Occipital lobe (tissue), 2 donors: ENCODE results near the gene MRPL54. TPM values are rescaled to one million over a fixed set of nuclear protein-coding genes. Genes with fewer than 3 reads are reported as not detected.

ENCODE experiments used
- DNase-seq: peaks from one replicate; lab custom pipeline; 2025; lab: John Stamatoyannopoulos, UW
- total RNA-seq: library from RNA; depleted of rRNA; stranded (reverse); fragments of >200 nt; gene quantifications from one replicate; pipeline ENCODE4 v1.2.3, GENCODE V29; 2014

The MRPL54 gene
- 16.8 TPM for total RNA-seq

DNA sequence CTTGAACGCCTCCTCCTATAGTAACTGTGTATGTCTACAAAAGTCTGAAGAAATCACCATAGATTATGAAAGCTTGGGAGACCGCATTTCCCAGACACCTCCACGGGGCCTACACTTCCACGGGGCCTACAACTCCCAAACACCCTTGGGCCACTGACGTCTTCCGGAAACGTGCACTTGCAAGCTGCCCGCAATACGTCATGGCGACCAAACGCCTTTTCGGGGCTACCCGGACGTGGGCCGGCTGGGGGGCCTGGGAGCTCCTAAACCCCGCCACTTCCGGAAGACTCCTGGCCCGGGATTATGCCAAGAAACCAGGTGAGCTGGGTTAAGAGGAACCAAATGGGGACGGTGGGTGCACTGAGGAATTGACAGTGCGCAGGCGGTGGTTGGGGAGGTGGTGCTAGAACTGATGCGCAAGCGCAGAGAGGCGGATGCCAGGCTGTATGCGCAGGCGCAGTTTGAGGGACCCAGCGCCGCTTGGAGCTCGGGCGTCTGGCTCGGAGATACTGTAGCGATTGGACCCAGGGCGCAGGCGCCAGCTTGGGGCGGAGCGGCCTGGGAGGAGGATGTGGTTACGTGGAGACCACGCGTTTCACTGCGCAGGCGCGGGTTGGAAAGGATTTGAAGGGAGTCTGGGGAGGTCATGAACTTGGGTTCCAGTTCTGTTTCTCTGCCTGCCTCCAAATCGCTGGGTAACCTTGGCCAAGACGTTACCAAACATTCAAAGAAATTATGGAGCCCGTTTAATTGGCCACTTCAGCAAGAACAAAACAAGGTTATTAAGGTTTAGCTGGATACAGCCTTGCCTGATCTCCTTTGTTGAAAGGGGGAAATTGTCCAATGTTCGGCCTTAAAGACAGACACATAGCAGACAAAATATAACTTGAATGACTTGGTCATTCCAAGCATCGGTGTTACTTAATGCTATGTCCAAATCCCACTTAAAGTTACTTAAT lies at the start of gene MRPL54:
TSS of gene MRPL54 (plus strand) at position 182 of the 959 bp plus-strand sequence. CDS start at position 201, 19 bp downstream.
- DNase-seq: peak; percentile 96

DNA sequence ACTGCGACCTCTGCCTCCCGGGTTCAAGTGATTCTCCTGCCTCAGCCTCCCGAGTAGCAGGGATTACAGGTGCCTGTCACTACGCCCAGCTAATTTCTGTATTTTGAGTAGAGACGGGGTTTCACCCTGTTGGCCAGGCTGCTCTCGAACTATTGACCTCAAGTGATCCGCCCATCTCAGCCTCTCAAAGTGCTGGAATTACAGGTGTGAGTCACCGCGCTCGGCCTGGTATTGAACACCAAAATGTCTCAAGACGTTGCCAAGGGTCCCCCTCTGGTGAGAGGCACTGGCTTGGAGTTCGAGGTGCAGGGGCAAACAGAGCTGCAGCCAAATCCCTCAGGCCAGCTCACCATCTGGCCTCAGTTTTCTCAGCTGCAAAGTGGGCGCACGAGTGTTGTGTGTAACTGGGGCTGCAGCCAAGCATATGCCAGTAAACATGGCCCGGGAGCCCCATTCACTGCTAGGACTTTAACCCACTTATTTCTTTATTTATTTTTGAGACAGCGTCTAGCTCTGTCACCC lies 46.3 kb upstream of the MRPL54 start:
- DNase-seq: no peak

DNA sequence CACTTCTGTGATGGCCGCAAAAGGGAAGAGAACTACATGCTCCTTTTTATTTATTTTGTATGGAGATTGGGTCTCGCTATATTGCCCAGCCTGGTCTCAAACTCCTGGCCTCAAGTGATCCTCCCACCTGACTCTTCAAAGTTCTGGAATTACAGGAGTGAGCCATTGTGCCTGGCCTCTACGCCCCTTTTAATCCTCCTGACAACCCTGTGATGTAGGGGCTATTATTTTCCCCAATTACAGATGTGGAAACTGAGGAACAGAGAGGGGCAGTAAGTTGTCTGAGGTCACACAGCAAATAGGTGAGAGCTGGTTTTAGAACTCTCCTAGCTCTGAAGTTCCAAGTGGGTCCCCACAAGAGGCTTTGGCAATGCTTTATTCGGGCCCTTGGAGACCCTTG lies 42.6 kb upstream of the MRPL54 start:
- DNase-seq: no peak

DNA sequence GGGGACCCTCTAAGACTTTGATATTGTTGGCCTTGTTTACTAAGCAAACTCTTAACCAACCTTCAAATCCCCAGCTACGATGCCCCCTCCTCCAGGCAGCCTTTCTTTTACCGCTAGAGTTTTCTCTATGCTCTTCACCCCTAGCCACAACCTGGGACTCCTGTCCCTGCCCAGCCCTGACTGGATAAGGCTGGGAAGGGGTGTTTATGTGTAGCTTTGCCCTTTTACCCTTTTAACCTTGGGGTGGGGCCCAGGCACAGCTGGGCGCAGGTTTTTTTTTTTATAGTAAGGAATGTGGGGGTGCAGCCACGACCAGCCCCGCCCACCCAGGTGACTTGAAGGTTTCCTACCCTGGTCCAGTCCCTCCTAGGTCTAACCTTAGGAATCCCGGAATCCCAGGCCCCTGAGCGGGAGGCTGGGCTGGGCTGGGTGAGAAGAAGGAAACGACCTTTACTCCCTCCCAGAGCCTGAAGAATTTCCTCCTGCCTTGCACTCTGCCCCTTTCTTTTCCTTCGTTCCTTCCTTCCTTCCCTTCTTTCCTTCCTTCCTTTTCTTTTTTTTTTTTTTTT lies 42.0 kb upstream of the MRPL54 start:
- DNase-seq: no peak

DNA sequence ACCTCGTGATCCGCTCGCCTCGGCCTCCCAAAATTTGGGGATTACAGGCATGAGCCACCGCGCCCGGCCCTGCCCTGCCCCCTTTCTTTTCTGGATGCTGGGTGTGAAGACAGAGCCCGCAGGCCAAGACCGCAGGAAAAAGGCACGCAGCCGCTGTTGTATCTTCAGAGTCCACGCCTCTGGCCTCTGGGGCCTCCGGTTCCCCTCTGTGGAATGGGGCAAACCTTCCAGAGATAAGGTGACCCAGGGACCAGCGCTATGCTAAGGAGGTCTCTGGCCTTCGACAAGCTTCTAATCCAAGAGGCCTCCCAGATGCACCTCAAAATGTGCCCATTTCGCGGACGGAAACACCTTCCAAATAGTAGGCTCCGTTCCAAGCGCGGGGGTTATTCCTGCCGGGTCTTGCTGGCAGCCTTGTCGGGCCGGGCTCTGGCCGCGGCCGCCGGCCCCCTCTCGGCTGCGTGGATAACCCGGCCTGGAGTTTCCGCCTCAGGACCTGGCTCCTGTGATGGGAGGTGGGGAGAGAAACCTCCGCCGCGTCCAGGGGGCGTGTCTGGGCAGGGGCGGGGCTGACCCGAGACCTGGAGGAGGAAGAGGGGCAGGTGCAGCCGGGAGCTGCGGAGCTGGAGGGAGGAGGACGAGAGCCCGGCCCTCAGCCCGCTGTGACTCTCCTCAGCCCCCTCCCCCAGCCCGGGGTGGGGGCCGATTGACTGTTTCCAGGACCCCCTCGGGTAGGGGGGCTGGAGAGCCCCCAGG lies 41.2 kb upstream of the MRPL54 start:
- no peak for DNase-seq

DNA sequence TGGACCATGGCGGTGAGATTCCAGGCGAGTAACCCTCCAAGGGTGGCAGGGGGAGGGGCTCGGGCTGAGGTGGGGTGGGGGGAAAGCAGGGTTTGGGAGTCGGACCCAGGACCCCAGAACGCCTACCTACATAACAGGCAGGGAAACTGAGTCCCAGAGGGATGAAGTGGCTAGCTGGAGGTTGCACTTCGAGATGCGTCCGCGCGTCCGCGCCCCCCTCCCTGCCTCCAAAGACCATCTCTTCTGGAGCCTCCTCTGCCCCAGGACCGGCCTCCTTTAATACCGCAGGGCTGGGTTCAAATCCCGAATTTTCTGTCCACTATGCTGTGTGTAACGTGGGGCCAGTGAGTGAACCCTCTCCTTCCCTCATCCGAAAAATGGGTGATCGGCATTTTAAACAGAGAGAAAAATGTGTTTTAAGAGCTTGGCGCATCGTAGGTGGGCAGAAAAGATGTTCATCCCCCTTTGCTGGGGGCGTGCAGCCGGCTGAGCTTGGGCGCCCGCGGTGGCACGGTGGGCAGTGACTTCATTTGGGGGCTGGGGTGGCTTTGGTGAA lies 40.5 kb upstream of the MRPL54 start:
- DNase-seq: no peak

DNA sequence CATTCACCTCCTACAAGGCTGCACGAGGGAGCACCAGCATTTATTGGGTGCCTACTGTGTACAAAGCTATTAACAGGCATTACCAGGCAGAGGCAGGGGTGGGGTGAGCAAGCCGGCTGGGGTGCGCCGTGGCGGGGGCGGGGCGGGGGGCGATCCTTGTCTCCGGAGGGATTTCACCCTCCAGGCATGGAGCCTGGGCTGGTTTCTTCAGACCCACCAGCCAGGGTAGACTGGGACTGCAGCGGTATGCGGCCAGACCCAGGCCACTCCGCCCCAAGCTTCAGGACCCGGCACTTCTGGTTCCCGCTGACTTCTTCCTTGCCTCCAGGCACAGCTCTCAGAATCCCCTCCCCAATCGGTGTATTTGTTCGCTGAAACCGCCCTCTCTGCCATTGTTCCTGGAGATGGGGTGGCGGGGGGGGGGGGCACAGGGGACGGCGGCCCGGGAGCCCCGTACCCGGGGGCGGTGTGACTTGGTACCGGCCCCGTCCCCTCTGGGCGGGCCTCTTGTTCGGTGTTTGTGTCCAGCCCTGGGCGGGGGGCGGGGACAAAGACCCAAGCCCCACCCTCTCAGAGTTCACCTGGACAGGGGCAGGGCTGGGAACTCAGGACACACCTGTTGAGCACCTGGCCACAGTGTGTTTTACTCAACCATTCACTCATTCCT lies 39.9 kb upstream of the MRPL54 start:
- no peak for DNase-seq

DNA sequence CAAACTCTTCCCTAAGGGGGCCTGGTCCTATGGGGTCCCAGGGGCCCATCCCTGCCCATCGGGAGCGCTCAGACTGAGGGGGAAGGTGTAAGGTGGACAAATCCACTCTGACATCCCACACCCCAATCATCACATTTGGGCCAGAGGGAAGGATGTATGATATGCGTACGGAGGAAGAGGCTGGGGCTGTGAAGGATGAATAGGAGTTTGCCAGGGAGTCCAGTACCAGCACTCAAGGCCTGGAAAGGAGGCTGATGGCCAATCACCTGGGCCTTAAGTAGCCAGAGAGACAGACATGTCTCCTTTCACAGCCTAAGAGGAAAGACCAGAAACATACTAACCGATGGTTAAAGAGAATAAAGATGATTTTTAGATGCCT lies 39.4 kb upstream of the MRPL54 start:
- no peak for DNase-seq

DNA sequence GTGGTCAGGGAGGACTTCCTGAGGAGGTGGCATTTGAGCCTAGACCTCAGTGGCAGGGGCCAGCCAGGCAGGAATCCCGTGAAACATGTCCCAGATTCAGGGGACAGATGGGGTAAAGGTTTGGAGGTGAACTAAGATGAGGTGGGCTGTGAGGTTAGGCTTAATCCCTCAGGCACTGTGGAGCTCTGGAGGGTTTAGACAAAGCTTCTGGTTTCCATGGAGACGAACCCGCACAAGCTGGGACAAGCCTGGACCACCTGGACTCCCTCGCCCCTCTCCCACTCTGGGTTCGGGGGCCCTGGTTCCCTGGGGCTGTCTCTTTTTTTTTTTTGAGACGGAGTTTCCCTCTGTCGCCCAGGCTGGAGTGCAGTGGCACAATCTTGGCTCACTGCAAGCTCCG lies 38.6 kb upstream of the MRPL54 start:
- DNase-seq: no peak

DNA sequence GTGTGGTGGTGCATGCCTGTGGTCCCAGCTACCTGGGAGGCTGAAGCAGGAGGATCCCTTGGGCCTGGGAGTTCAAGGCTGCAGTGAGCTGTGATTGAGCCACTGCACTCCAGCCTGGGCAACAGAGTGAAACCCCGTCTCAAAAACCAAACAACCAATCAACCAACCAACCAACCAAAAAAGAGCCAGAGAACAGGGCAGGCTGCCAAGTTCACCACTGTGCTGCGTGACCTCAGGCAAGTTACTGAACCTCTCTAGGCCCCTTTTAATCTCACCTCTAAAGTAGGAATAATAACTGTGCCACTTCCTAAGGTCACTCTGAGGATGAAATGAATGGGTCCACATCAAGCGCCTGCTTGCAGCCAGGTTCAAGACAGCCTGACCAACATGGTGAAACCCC lies 37.4 kb upstream of the MRPL54 start:
- no peak for DNase-seq

DNA sequence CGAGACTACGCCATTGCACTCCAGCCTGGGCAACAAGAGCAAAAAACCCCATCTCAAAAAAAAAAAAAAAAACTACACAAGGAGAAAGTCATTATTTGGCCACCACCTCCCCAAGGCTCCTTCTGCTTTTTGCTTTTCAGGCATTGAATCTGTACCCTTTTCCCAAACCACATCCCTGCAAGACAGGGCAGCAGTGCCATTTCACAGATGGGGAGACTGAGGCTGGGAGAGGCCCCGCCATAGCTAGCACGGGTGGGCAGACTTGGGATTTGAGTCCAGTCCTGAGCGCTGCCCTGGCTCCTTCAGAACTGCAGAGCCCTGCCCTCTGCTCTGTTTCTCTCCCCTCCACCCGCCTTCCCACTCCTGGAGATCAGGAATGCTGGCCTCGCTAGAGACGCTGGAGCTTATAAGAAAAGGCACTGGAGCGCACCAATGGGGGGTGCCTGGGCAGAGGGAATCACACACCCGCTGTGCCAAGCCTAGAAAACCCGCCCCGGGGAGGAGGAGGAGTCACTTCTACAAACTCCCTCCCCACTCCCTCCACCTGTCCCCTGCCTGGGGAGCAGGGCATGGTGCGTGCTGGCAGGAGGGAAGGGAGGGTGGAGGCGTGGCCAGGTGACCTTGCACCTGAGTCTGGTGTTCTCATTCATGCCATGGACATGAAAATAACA lies 36.7 kb upstream of the MRPL54 start:
- no peak for DNase-seq

DNA sequence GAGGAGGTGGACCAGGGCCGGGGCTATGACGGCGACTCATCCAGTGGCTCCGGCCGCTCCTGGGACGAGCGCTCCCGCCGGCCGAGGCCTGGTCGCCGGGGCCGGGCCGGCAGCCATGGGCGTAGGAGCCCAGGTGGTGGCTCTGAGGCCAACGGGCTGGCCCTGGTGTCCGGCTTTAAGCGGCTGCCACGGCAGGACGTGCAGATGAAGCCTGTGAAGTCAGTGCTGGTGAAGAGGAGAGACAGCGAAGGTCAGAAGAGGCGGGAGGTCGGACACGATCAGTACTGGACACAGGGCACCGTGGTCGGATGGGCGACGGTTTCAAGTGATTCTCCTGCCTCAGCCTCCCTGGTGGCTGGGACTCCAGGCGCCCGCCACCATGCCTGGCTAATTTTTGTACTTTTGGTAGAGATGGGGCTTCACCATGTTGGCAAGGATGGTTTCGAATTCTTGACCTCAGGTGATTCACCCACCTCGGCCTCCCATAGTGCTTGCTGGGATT lies 32.0 kb upstream of the MRPL54 start:
- no peak for DNase-seq

DNA sequence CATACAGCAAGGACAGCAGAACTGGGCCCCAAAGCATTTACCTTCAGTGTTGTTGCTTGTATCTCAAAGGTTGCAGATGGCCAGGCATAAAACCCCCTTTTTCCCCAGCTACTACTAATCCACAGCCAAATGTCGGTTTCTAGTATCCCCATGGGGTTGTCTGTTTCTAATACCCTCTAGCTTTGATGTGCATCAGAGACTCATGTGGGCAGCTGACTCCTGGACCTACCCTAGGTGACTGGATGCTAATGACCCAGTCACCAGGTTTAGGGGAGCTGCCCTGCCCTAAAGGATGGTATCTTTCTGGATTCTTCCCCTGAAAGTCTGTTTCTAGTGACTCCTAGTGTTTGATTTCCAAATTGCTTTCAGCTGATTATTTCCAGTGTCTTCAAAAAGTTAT lies 30.4 kb upstream of the MRPL54 start:
- no peak for DNase-seq

DNA sequence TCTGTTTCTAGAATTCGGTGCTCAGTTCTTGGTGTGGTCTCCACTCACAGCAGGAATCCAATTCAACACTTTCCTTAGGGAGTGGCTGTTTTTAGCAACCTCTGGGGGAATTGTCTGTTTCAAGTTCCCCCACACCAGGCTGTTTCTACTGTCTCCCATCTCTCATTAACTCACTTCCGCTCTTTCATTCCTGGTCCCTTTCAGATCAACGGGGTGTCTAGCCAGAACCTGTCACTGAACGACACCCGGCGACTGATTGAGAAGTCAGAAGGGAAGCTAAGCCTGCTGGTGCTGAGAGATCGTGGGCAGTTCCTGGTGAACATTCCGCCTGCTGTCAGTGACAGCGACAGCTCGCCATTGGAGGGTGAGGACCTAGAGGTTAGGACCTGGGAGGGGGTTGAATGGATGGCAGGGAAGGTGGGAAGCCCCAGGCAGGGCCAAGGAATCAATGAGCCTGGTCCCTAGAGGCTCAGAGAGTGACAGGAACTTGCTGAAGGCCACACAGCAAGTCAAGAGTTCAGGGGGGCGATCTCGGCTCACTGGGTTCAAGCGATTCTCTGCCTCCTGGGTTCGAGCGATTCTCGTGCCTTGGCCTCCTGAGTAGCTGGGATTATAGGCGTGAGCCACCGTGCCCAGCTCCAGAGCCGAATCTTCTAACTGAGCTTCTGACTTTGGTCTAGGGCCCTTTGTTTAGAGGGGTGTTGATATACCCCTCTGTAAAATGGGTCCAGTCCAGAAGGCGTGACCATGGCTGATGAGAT lies 28.8 kb upstream of the MRPL54 start:
- no peak for DNase-seq

DNA sequence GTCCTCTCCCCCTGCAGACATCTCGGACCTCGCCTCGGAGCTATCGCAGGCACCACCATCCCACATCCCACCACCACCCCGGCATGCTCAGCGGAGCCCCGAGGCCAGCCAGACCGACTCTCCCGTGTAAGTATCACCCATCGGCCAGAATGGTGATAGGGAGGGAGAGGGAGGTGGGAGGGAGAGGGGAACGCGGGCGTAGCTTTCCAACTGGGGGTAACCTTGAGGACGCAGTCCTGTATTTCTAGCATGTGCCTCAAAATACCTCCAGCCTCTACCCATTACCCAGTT lies 28.2 kb upstream of the MRPL54 start:
- DNase-seq: no peak

DNA sequence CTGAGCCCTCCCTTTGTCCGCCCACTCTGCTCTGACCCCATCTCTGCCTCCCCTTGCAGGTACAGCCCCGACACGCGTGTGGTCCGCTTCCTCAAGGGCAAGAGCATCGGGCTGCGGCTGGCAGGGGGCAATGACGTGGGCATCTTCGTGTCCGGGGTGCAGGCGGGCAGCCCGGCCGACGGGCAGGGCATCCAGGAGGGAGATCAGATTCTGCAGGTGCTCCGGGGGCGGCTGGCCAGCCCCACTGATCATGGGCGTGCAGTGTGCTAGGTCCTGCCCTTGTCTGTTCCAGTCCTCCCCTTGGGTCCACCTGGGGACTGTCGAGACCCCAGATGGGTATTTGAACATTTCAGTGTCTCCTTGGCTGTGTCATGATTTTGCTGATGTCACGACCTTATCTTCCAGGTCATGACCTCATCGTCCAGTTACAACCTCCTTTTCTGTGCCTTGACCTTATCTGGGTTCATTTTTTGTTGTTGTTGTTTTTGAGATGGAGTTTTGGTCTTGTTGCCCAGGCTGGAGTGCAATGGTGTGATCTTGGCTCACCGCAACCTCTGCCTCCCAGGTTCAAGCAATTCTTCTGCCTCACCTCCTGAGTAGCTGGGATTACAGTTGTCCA lies 26.3 kb upstream of the MRPL54 start:
- no peak for DNase-seq

DNA sequence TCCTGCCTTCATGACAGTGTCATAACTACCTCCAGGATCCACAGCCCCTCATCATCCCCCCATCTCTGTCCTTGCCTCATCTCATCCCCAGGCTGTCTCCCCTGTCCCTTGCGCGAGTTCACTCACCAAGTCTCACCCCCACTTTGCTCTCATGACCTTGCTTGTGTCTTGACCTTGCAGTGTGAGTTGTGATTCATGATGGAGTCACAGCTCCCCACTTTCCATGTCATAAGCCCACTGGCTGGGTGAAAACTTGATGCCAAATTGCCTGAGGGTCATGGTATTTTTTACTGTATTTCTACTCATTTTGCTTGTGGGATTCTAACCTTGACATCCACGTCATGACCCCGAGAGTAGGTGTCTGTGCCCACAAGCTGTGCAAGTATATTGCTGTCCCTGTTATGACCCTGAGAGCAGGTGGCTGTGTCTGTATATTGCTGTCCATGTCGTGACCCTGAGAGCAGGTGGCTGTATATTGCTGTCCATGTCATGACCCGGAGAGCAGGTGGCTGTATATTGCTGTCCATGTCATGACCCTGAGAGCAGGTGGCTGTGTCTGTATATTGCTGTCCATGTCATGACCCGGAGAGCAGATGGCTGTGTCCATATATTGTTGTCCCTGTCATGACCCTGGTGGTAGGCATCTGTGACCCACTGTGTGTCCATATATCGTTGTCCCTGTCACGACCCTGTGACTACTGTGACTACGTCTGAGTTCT lies 24.8 kb upstream of the MRPL54 start:
- DNase-seq: no peak

DNA sequence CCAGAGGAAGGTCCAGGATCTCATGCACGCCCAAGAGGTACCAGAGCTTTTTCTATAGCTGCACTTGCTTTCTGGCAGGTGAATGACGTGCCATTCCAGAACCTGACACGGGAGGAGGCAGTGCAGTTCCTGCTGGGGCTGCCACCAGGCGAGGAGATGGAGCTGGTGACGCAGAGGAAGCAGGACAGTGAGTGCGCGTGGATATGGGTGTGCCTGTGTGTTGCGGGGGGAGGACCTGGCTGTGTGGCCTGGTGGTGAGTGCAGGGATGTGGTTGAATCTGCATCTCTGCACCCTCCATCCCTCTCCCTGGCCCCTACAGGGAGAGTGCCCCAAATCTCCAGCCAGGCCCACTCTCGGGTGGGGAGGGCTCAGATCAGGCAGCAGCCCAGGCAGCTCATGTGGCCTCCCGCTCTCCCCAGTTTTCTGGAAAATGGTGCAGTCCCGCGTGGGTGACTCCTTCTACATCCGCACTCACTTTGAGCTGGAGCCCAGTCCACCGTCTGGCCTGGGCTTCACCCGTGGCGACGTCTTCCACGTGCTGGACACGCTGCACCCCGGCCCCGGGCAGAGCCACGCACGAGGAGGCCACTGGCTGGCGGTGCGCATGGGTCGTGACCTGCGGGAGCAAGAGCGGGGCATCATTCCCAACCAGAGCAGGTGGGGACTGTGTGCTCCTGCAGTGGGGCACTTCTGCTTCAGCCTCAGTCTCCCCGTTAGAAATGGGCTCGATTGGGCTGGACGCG lies 23.8 kb upstream of the MRPL54 start:
- DNase-seq: no peak
